HepG2 (cell line): ENCODE results near the gene BACH1.

Experiments used
- ARNTL ChIP-seq: sonication (generic); formaldehyde crosslinking; IDR thresholded peaks from 2 replicates; pipeline ENCODE4 v1.4.0; 2020; ENCODE audit warnings: mild to moderate bottlenecking, missing genetic modification reagents
- ATF1 ChIP-seq: IDR thresholded peaks from 2 replicates; pipeline ENCODE4 v1.6.1; 2016; ENCODE audit warnings: mild to moderate bottlenecking, control low read depth
- BRCA1 ChIP-seq: sonication (generic); formaldehyde crosslinking; IDR thresholded peaks from 2 replicates; pipeline ENCODE4 v1.4.0; 2020; ENCODE audit warnings: missing genetic modification reagents
- ELF1 ChIP-seq: sonication (generic); formaldehyde crosslinking; IDR thresholded peaks from 2 replicates; pipeline ENCODE4 v1.4.0; 2020; ENCODE audit warnings: missing genetic modification reagents
- MAFF ChIP-seq: IDR thresholded peaks from 2 replicates; pipeline ENCODE4 v1.6.1; 2011; ENCODE audit warnings: low read depth, low read length, improper control_type of control experiment
- RXRB ChIP-seq: IDR thresholded peaks from 2 replicates; pipeline ENCODE4 v1.6.1; 2016; ENCODE audit warnings: borderline replicate concordance, missing genetic modification reagents, missing compliant biosample characterization
- SMC3 ChIP-seq: IDR thresholded peaks from 2 replicates; pipeline ENCODE4 v1.6.1; 2011; ENCODE audit warnings: low read length, improper control_type of control experiment
- SP2 ChIP-seq: sonication (generic); formaldehyde crosslinking; IDR thresholded peaks from 2 replicates; pipeline ENCODE4 v1.5.1; 2020; ENCODE audit warnings: mild to moderate bottlenecking, missing genetic modification reagents
- ZSCAN29 ChIP-seq: sonication (generic); formaldehyde crosslinking; conservative IDR thresholded peaks from 2 replicates; pipeline ENCODE4 v1.4.0; 2020; ENCODE audit warnings: mild to moderate bottlenecking, missing genetic modification reagents
- TF ChIP-seq, protein P1 (sequence below): sonication (generic); formaldehyde crosslinking; IDR thresholded peaks from 2 replicates; pipeline ENCODE4 v1.5.0; 2020; ENCODE audit warnings: mild to moderate bottlenecking, missing genetic modification reagents, moderate library complexity

DNA sequence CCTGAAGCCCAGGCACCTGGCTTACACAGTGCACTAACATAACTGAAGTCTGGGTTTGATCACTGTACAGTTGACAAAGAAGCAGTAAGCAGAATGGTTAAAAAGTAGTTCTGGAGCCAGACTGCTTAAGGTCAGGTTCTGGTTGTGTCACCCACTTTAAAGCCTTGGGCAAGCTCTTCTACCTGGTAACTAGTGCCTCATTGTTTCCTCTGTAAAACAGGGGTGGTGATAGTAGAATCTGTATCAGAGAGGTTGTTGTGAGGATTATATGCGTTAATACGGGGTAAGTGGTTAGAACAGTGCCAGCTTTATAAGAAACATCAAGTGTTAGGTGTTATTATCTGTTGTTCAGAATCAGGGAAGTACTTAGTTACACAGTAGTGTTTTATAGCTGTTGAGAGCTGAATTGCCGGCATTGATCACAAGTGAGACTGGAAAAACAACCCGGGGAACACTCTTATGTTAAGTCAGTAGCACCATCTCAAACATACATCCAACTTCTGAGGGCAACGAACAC lies 3.7 kb downstream of the BACH1 start:
- TF ChIP-seq ELF1 (CRISPR knock-in tag) (no peak), SMC3 (no peak), BRCA1 (CRISPR knock-in tag) (no peak), ZSCAN29 (CRISPR knock-in tag) (no peak), ATF1 (no peak), ARNTL (CRISPR knock-in tag) (no peak), SP2 (no peak), MAFF (no peak), RXRB (no peak)
- TF ChIP-seq, protein P1, sequence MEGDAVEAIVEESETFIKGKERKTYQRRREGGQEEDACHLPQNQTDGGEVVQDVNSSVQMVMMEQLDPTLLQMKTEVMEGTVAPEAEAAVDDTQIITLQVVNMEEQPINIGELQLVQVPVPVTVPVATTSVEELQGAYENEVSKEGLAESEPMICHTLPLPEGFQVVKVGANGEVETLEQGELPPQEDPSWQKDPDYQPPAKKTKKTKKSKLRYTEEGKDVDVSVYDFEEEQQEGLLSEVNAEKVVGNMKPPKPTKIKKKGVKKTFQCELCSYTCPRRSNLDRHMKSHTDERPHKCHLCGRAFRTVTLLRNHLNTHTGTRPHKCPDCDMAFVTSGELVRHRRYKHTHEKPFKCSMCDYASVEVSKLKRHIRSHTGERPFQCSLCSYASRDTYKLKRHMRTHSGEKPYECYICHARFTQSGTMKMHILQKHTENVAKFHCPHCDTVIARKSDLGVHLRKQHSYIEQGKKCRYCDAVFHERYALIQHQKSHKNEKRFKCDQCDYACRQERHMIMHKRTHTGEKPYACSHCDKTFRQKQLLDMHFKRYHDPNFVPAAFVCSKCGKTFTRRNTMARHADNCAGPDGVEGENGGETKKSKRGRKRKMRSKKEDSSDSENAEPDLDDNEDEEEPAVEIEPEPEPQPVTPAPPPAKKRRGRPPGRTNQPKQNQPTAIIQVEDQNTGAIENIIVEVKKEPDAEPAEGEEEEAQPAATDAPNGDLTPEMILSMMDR (CRISPR knock-in tag), result no peak
